CD4-positive, alpha-beta memory T cell (primary cell): Measurements from ENCODE around the gene MEGF6. TPM values are rescaled to one million over a fixed set of nuclear protein-coding genes. Genes with fewer than 3 reads are reported as not detected.

Source experiments
- CTCF ChIA-PET: fragments of 350-600 bp; sonication (Branson Sonifier 250); formaldehyde crosslinking; loops from one replicate; lab custom pipeline; 2021; ENCODE audit warnings: inconsistent platforms; ENCODE audit not compliant: partially characterized antibody; lab: Charles Lee
- POLR2A ChIA-PET: fragments of 350-600 bp; sonication (Branson Sonifier 250); formaldehyde crosslinking; loops from one replicate; lab custom pipeline; 2021; ENCODE audit not compliant: partially characterized antibody; lab: Charles Lee
- DNase-seq, 5 donors: peaks; one replicate each; pipeline versions ENCODE4 v3.0.0 to v3.0.0-alpha.2; 2020 to 2022; ENCODE audit warnings: mixed read lengths in 1 of 5
- H3K27ac ChIP-seq: one replicate; pipeline ENCODE4 v1.7.0; 2013; ENCODE audit warnings: low read depth, low read length
- H3K27me3 ChIP-seq: 2 replicates; pipeline ENCODE4 v1.7.0; 2013; ENCODE audit warnings: mild to moderate bottlenecking, low read length, moderate library complexity; ENCODE audit not compliant: insufficient read depth
- H3K36me3 ChIP-seq: 2 replicates; pipeline ENCODE4 v1.7.0; 2013; ENCODE audit warnings: mild to moderate bottlenecking, low read length, moderate library complexity; ENCODE audit not compliant: insufficient read depth
- H3K4me1 ChIP-seq: 2 replicates; pipeline ENCODE4 v1.7.0; 2013; ENCODE audit warnings: mild to moderate bottlenecking, low read length, moderate library complexity; ENCODE audit not compliant: insufficient read depth
- H3K4me3 ChIP-seq, 2 donors: one replicate each; pipeline ENCODE4 v1.7.0; 2013; ENCODE audit warnings: low read length in 2 of 2, mild to moderate bottlenecking in 1 of 2
- H3K9me3 ChIP-seq, 2 donors: one replicate each; pipeline ENCODE4 v1.7.0; 2013; ENCODE audit warnings: low read length in 2 of 2, control low read depth in 1 of 2; ENCODE audit not compliant: control insufficient read depth in 1 of 2
- H3K27ac Mint-ChIP-seq, 7 donors: one replicate each; pipeline ENCODE4 v1.8.0; 2020 to 2021; ENCODE audit warnings: mixed read lengths in 7 of 7, mild to moderate bottlenecking in 6 of 7, inconsistent platforms in 3 of 7, moderate library complexity in 3 of 7
- H3K27me3 Mint-ChIP-seq, 2 donors: one replicate each; pipeline ENCODE4 v1.8.0; 2020 to 2021; ENCODE audit warnings: mixed read lengths in 2 of 2
- H3K36me3 Mint-ChIP-seq, 2 donors: one replicate each; pipeline ENCODE4 v1.8.0; 2020 to 2021; ENCODE audit warnings: mixed read lengths in 2 of 2, inconsistent platforms in 1 of 2, mild to moderate bottlenecking in 1 of 2
- H3K4me1 Mint-ChIP-seq, 4 donors: one replicate each; pipeline ENCODE4 v1.8.0; 2020 to 2021; ENCODE audit warnings: mixed read lengths in 4 of 4, mild to moderate bottlenecking in 1 of 4
- H3K4me3 Mint-ChIP-seq, 8 donors: one replicate each; pipeline ENCODE4 v1.8.0; 2020 to 2021; ENCODE audit warnings: mixed read lengths in 8 of 8, mild to moderate bottlenecking in 7 of 8, moderate library complexity in 6 of 8, inconsistent platforms in 3 of 8
- H3K9me3 Mint-ChIP-seq, 8 donors: one replicate each; pipeline ENCODE4 v1.8.0; 2020 to 2021; ENCODE audit warnings: mixed read lengths in 8 of 8, mild to moderate bottlenecking in 5 of 8, inconsistent platforms in 3 of 8, moderate library complexity in 1 of 8
- intact Hi-C: fragments of 100-400 bp; cut with micrococcal nuclease; formaldehyde crosslinking; loops from one replicate; pipeline ENCODE4 v1.15.1; 2023
- polyA plus RNA-seq, 2 donors: library from polyadenylated mRNA; unstranded; fragments of 300-500 nt; fragmentation: Illumina TruSeq; gene quantifications; one replicate each; pipeline ENCODE4 v1.2.3, GENCODE V29; 2021
- total RNA-seq, 2 experiments: library from RNA; stranded (reverse); gene quantifications; one replicate each; pipeline ENCODE4 v1.2.3, GENCODE V29; 2021

MEGF6 gene
- total and polyA plus RNA-seq, 4 experiments from 2014 or later = 2.4 to 168 (median 87.0) TPM

DNA sequence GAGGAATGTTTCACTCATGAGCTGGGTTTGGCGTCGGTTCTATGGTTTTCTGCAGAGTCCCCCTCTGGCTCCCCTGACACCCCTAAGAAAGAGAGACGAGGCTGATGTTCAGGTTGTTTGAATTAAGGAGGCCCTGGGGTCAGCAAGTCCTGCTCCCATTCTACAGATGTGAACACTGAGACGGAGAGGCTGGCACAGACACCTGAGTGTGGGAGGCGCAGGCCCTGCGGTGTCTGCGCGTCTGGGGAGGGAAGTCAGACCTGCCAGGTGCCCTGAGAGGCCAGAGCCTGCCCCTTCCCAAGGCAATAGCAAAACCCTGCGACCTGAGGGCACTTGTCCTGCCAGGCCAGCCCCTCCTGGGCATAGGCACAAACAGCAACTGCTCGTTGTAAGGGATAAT lies 47.7 kb downstream of the MEGF6 start:
- no peak for DNase-seq
- POLR2A ChIA-PET = no interaction called here
- H3K27ac Mint-ChIP-seq = no peak overlapping the region
- peaks cover 0 to 2% (median 0%) of the 10 kb centered on the region in 8 donors for H3K9me3 Mint-ChIP-seq
- H3K4me3 Mint-ChIP-seq = no peak overlapping the region
- no peaks in the 10 kb centered on the region for H3K4me1 ChIP-seq
- no peak overlapping the region for H3K27ac ChIP-seq
- H3K27me3 ChIP-seq = no peaks in the 10 kb centered on the region
- peaks cover 3 to 7% of the 10 kb centered on the region in 2 donors for H3K27me3 Mint-ChIP-seq
- no peaks in the 10 kb centered on the region for H3K4me1 Mint-ChIP-seq
- CTCF ChIA-PET = interaction anchor here (1.2 kb wide), 1 partner anchor 161 kb away, joined by 3 read pairs; no protein-coding TSS in a partner anchor
- H3K36me3 Mint-ChIP-seq = no peaks in the 10 kb centered on the region
- H3K9me3 ChIP-seq = no peaks in the 10 kb centered on the region
- intact Hi-C loops = no loop called here
- no peak overlapping the region for H3K4me3 ChIP-seq
- no peaks in the 10 kb centered on the region for H3K36me3 ChIP-seq

DNA sequence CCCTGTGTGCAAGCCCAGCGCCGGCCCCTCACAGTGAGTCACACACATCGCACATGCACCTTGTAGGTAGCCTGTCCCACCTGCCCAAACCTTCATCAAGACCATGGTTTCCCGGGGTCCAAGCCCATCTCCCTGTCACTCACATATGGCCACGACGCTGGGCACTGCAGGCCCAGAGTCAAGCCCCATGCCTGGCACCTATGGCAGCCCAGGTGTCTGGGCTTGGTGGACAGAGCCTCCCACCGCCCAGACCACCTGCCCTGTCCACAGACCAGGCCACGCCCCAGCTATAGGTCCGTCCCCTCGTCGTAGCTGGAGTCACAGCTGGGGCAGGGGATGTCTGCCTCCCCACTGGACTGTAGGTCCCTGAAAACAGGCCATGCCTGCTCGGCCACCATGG lies 48.2 kb downstream of the MEGF6 start:
- Histone ChIP-seq H3K4me1 (no peaks in the 10 kb centered on the region), H3K36me3 (no peaks in the 10 kb centered on the region), H3K27me3 (no peaks in the 10 kb centered on the region), H3K4me3 (no peak overlapping the region), H3K27ac (no peak overlapping the region), H3K9me3 (no peaks in the 10 kb centered on the region)
- no peak for DNase-seq
- H3K4me1 Mint-ChIP-seq = peaks cover 0 to under 1% (median 0%) of the 10 kb centered on the region in 4 donors
- no peaks in the 10 kb centered on the region for H3K36me3 Mint-ChIP-seq
- peaks cover 0 to 2% (median 0%) of the 10 kb centered on the region in 8 donors for H3K9me3 Mint-ChIP-seq
- no peak overlapping the region for H3K4me3 Mint-ChIP-seq
- peaks cover 3 to 7% of the 10 kb centered on the region in 2 donors for H3K27me3 Mint-ChIP-seq
- ChIA-PET CTCF (no interaction called here), POLR2A (no interaction called here)
- intact Hi-C loops = no loop called here
- no peak overlapping the region for H3K27ac Mint-ChIP-seq

DNA sequence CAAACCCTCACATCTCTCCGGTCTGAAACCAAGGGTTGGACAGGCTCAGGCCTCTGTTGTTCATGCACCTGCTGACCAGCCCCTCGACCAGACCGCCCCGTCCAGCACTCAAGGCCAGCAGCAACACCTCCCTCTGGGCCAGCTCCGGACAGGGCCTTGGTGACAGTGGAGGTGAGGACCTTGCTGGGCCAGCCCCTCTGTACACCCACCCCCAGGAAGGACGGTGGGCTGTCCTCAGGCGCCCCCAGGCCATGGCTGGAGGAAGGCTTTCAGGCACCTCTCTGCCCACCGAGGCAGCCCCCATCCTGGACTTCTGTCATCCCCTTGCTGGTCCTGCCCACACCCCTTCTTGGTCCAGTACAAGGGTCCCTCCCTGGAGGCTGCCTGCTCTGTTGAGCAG lies 48.6 kb downstream of the MEGF6 start:
- intact Hi-C loops = no loop called here
- peaks cover 3 to 7% of the 10 kb centered on the region in 2 donors for H3K27me3 Mint-ChIP-seq

DNA sequence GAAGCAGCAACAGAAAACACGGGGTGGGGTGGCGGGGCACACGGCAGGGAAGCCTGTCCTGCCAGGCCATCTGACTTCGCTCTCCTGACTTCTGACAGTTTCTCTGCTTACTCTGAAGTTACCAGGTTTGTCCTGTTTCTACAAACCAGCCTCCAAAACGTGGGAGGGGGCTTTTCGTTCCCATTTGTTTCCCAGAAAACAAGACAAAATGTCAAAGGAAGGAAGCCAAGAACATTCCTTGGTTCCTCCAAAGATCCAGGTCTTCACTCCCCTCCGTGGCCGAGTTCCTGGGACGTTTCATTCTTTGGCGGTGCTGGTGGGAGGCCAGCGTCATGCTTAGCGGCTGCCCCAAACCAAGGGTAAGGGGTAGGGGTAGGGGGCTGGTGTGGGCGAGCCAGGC lies 49.6 kb downstream of the MEGF6 start:
- Mint-ChIP-seq H3K9me3 (peaks cover 0 to 2% (median 0%) of the 10 kb centered on the region in 8 donors), H3K36me3 (no peaks in the 10 kb centered on the region), H3K4me1 (peaks cover 0 to 1% (median 0%) of the 10 kb centered on the region in 4 donors), H3K4me3 (no peak overlapping the region), H3K27me3 (peaks cover 3 to 7% of the 10 kb centered on the region in 2 donors), H3K27ac (no peak overlapping the region)
- no peak overlapping the region for H3K4me3 ChIP-seq
- H3K36me3 ChIP-seq = no peaks in the 10 kb centered on the region
- ChIA-PET POLR2A (no interaction called here), CTCF (no interaction called here)
- H3K27ac ChIP-seq = no peak overlapping the region
- H3K27me3 ChIP-seq = no peaks in the 10 kb centered on the region
- H3K9me3 ChIP-seq = no peaks in the 10 kb centered on the region
- DNase-seq = no peak
- no peaks in the 10 kb centered on the region for H3K4me1 ChIP-seq
- intact Hi-C loops = no loop called here

More for the DNA sequence above, 48.6 kb downstream of the MEGF6 start:
- Histone ChIP-seq H3K36me3 (no peaks in the 10 kb centered on the region), H3K4me1 (no peaks in the 10 kb centered on the region), H3K27ac (no peak overlapping the region), H3K4me3 (no peak overlapping the region), H3K9me3 (no peaks in the 10 kb centered on the region), H3K27me3 (no peaks in the 10 kb centered on the region)
- CTCF ChIA-PET = no interaction called here
- H3K27ac Mint-ChIP-seq = no peak overlapping the region
- no peak for DNase-seq
- POLR2A ChIA-PET = no interaction called here
- no peaks in the 10 kb centered on the region for H3K36me3 Mint-ChIP-seq
- peaks cover 0 to 1% (median 0%) of the 10 kb centered on the region in 4 donors for H3K4me1 Mint-ChIP-seq
- no peak overlapping the region for H3K4me3 Mint-ChIP-seq
- H3K9me3 Mint-ChIP-seq = peaks cover 0 to 2% (median 0%) of the 10 kb centered on the region in 8 donors

DNA sequence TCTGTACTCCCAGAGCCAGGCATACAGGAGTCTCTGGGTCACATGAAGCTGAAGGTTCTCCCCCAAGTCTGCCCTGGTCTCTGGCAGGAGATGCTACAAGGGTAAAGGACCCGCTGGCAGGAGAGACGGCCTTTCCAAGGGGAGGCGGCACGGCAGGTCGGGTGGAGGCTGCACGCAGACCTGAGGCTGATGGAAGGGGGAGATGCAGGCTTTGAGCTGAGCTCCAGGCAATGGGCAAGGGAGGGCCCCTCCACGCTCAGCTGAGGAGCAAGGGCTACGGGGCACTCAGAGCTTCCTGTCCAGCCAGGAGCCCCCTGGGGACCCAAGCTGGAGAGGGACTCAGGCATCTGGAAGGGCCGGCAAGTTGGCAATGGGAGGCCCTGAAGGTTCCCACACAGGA lies 50.3 kb downstream of the MEGF6 start:
- ChIA-PET POLR2A (no interaction called here), CTCF (no interaction called here)
- intact Hi-C loops = no loop called here
- H3K4me3 ChIP-seq = no peak overlapping the region
- Mint-ChIP-seq H3K4me3 (no peak overlapping the region), H3K27me3 (peaks cover 3 to 7% of the 10 kb centered on the region in 2 donors), H3K36me3 (no peaks in the 10 kb centered on the region), H3K4me1 (peaks cover 0 to 1% (median 0%) of the 10 kb centered on the region in 4 donors), H3K27ac (no peak overlapping the region), H3K9me3 (peaks cover 0 to 2% (median 0%) of the 10 kb centered on the region in 8 donors)
- H3K36me3 ChIP-seq = no peaks in the 10 kb centered on the region
- H3K27ac ChIP-seq = no peak overlapping the region
- DNase-seq = no peak
- H3K9me3 ChIP-seq = no peaks in the 10 kb centered on the region
- H3K27me3 ChIP-seq = no peaks in the 10 kb centered on the region
- H3K4me1 ChIP-seq = no peaks in the 10 kb centered on the region

DNA sequence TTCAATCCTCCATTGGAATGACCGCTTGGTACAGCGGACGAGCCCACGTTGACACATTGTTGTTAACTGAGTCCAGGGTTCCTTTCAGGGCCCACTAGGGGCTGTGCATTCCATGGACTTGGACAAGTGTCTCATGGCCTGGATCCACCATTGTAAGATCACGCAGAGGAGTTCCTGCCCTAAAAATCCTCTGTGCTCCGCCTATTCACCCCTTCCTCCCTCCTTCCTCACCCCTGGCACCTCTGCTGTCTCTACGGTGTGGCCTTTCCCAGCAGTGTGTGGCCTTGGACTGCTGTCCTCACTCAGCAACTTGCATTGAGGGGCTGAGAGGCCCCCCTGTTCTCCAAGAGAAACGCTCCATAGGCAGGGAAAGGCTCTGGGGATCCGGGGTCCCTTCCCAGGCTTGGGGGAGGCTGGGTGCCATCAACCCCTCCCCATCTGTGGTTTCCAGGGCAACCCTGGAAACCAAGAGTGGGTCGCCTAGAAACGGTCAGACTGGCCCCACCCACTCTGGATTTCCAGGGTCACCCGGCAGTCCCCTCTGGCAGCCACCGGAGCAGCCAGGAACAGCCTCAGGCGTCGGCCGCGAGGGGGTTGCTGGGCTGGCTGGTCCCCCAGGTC lies 50.9 kb downstream of the MEGF6 start:
- no peak overlapping the region for H3K27ac Mint-ChIP-seq
- H3K4me1 Mint-ChIP-seq = peaks cover 0 to 1% (median 0%) of the 10 kb centered on the region in 4 donors
- H3K9me3 Mint-ChIP-seq = peaks cover 0 to 2% (median 0%) of the 10 kb centered on the region in 8 donors
- POLR2A ChIA-PET = no interaction called here
- Histone ChIP-seq H3K4me1 (no peaks in the 10 kb centered on the region), H3K4me3 (no peak overlapping the region), H3K36me3 (no peaks in the 10 kb centered on the region), H3K9me3 (no peaks in the 10 kb centered on the region), H3K27me3 (no peaks in the 10 kb centered on the region), H3K27ac (no peak overlapping the region)
- DNase-seq = no peak
- H3K27me3 Mint-ChIP-seq = peaks cover 3 to 7% of the 10 kb centered on the region in 2 donors
- CTCF ChIA-PET = no interaction called here
- H3K4me3 Mint-ChIP-seq = no peak overlapping the region
- H3K36me3 Mint-ChIP-seq = no peaks in the 10 kb centered on the region
- intact Hi-C loops = no loop called here

DNA sequence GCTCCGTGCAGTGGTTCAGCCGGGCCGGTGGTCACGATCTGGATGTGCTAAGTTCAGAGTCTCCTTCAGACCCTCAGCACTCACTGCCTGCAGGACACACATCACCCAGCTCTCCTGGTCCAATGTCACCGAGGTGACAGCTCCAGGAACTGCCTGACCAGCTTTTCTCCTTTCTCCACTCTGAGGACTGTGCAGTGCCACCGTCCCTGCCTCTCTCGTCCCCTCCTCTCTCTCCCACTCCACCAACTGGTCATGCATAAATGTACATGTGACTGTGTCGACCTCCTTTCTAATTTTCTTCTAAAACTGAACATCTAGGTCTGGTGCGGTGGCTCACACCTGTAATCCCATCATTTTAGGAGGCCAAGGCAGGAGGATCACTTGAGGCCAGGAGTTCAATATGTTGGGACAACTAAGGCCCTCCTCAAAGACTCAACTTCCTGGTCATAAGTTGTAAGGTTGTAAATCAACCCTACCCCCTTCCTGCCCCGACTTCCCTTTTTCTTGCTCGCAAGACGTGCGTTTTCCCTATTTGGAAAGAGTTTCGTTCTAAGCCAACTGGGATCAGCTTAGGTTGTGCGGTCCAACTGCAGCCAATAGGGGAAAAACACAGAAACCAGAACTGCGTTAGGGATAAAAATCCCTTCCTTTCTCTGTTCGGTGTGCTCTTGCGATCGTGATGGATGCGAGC lies 53.1 kb downstream of the MEGF6 start:
- CTCF ChIA-PET = no interaction called here

More for the DNA sequence above, 53.1 kb downstream of the MEGF6 start:
- Mint-ChIP-seq H3K27ac (no peak overlapping the region), H3K36me3 (no peaks in the 10 kb centered on the region), H3K4me1 (peaks cover 0 to 1% (median 0%) of the 10 kb centered on the region in 4 donors), H3K9me3 (peaks cover 0 to 2% (median 0%) of the 10 kb centered on the region in 8 donors), H3K27me3 (peaks cover 2% of the 10 kb centered on the region in 2 donors), H3K4me3 (no peak overlapping the region)
- H3K4me3 ChIP-seq = no peak overlapping the region
- no peaks in the 10 kb centered on the region for H3K36me3 ChIP-seq
- no peaks in the 10 kb centered on the region for H3K9me3 ChIP-seq
- POLR2A ChIA-PET = no interaction called here
- no peak for DNase-seq
- no peaks in the 10 kb centered on the region for H3K27me3 ChIP-seq
- H3K4me1 ChIP-seq = no peaks in the 10 kb centered on the region
- H3K27ac ChIP-seq = no peak overlapping the region
- intact Hi-C loops = no loop called here
